HG02870 (cell line): Measurements from ENCODE around the gene FXYD6.

Experiments used
- ATAC-seq: cut with Tn5 transposase; IDR thresholded peaks from one replicate; pipeline ENCODE4 v1.9.1; 2021; ENCODE audit warnings: mild to moderate bottlenecking, moderate library complexity; ENCODE audit not compliant: unreplicated experiment

The FXYD6 gene

GRCh38 chr11:117832511-117832910 is 43.9 kb downstream of the FXYD6 start:
- ATAC-seq = no peak

DNA sequence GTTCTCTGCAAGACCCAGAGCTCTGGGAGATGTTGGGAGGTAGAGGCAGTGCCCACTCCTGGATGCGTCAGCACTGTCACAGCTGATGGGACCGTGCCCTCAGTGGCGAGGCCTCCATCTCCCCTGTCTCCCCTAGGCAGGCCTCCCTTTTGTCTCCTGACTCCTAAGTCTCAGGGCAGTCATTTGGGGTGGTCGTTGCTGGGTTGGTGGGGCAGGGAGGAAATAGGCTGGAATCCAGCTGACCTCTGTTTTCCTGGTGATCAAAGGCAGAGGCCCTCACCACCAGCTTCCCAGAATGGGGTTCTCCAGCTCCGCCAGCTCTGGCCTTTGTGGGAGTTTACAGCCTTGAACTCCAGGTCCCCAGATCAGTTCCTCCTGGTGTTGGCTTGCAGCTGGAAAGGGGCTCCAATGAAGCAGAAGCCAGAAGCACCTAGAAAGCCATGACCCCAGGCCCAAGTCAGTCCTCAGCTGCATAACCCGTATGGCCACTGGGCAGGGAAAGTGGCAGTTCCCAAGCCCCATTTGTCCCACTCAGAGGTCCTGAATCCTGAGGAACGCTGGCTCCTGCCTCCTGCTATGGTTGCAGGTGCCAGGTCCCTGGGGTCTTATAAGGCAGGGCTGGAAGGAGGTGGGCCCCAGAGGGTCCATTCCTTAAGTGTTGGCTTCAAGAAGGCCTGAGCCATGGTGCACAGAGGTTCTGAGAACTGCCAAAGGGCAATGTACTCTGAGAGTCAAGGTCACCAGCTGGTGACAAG is 44.6 kb downstream of the FXYD6 start:
- no peak for ATAC-seq

- no peak for ATAC-seq
Observed at GRCh38 chr11:117830674-117831351, 45.6 kb downstream of the FXYD6 start.

DNA sequence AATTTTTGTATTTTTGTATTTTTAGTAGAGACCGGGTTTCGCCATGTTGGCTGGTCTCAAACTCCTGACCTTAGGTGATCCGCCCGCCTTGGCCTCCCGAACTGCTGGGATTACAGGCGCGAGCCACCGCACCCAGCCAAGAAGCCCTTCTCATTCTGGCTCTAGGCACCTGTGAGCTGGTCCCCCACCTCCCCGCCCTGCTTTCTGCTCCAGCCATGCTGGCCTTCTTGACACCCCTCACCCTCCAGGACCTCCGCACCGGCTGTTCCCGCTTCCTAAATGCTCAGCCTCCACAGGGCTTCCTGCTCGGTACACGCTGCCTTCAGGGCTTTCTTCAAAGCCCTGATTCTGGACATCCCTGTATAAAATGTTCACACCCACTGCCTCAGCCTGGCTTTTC is 46.4 kb downstream of the FXYD6 start:
- no peak for ATAC-seq

- ATAC-seq = no peak
Observed at GRCh38 chr11:117829369-117829725, 47.1 kb downstream of the FXYD6 start.

GRCh38 chr11:117828611-117829368 is 47.7 kb downstream of the FXYD6 start:
- peak; percentile 50 for ATAC-seq

GRCh38 chr11:117827521-117828511 is 48.6 kb downstream of the FXYD6 start:
- no peak for ATAC-seq

DNA sequence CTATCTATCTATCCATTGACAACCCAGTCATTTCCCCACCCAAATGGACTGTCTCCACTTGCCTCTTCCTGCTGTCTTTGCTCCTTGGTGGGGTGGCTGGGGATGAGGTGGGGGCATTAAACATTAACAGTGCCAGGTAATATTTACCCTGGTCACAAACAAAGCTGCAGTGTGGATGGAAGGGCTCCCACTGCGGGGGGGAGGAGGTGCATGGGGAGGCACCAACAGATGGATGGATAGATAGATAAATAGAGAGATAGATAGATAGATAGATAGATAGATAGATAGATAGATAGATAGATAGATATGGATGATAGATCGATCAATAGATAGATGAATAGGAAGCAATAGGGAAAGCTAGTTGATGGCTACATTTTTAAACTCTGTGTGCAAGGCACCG is 49.6 kb downstream of the FXYD6 start:
- ATAC-seq = no peak

DNA sequence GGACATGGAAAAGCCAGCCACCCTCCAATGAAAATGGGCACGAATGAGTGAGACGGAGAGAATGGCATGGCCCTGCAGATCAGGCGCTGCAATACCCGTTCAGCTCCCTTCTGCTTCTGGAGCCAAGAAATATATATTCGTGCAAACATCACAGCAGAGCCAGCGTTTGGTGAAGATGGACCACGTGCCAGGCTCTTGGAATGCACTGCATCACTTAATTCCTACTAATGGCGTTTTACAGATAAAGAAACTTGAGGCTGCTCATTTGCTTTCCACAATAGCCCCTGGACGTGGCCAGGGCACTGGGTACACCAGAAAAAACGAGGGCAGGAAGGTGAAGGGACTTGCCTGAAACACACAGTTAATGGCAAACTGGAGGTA is 50.3 kb downstream of the FXYD6 start:
- ATAC-seq = no peak

GRCh38 chr11:117825538-117826189 is 50.8 kb downstream of the FXYD6 start:
- ATAC-seq = no peak

- ATAC-seq = no peak
Observed at GRCh38 chr11:117824571-117825537, 51.6 kb downstream of the FXYD6 start, which contains the start of gene FXYD2. Gene FXYD2 (minus strand): TSS chr11:117824744. CDS start chr11:117824678, 66 bp downstream.

DNA sequence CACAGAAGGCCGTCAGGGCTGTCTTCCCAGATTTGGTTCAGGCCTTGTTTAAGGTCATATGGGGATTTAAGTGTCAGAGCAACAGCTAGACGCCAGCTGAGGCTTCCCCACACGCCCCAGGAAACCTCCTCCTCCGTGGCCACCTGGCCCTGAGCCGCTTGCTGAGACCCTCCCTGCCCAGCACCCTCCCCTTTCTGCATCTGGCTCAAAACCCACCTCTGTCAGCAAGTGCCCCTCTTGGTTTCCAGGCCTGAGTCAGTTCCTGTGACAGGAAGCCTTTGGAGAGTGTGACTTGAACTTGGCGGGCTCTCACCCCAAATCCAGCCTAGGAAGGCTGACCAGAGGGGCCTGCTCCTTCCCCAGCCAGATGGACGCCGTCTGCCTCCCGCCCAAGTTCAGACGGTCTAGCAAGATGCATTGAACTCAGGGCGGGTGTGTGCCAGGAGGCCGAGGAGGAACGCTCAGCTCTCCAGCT is 52.5 kb downstream of the FXYD6 start:
- ATAC-seq = no peak

DNA sequence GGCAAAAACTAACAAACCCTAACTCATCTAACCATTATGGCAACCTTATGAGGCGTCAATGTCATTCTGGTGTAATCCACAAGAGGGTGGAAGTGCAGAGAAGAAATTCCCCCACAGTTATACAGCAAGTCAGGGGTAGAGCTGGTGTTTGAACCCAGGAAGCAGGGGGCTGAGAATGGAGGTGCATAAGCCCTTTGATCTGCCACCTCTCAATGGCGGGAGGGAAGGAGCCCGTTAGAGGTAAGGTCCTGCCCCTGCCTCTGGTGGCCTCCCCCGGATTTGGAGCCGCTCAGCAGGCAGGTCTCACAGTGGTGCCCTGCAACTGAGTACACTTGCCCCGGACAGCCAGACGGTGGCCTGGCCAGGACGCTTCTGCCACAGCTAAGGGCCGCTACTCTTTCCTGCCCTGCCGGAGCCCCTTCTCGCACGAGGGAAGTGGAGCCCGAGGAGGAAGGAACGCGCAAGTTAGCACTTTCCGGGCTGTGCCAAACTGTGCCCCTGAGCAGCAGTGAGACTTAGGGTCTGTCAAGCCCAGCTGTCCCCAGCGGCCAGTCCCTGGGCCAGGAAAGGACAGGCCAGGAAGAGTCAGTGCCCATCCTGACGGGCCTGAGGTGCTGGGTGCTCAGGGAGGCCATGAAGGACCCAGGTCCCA is 53.0 kb downstream of the FXYD6 start:
- ATAC-seq = no peak

DNA sequence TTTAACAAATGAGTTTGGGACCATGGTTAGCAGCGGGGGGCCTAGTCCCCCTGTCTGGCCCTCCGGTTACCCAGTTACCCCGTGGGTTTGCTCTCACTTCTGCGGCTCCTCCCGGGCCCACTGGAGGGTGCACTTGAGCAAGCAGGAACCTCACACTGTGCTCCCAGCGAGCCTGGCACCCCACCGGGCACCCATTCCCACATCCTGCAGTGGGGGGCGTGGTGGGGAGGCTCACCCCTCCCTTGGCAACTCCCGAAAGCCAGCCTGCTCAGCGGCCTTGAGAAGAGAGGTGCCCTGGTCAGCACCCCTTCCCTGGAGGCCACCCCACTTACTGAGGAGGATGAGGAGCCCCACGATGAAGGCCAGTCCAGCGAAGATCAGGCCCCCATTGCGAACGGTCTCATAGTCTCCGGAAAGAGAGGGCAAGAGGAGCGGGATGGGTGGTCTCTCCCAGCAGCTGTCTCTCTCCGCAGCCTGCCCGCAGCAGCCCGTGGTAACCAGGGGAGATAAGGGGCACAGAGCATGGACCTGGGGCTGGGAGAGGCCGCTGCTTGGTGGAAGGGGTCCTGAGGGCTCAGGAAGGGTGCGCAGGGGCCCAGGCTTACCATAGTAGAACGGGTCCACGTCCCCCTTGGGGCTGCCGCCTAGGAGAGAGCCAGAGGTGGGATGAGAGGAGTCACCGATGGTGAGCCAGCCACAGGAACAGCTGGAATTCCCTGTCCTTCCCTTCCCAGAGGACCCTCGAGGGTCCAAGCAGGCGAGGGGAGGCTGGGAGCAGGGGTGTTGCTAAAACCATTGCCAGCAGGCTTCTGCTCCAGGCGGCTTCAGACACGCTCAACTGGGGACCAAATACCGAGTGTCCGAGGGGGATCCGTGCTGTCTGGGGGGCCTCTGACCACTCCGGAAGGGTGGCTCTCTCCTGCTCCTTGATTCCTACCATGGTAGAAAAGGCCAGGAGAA is 54.1 kb downstream of the FXYD6 start:
- no peak for ATAC-seq

- ATAC-seq = no peak
Observed at GRCh38 chr11:117821431-117821830, 55.0 kb downstream of the FXYD6 start.

GRCh38 chr11:117820516-117820915 is 55.9 kb downstream of the FXYD6 start:
- ATAC-seq = no peak

DNA sequence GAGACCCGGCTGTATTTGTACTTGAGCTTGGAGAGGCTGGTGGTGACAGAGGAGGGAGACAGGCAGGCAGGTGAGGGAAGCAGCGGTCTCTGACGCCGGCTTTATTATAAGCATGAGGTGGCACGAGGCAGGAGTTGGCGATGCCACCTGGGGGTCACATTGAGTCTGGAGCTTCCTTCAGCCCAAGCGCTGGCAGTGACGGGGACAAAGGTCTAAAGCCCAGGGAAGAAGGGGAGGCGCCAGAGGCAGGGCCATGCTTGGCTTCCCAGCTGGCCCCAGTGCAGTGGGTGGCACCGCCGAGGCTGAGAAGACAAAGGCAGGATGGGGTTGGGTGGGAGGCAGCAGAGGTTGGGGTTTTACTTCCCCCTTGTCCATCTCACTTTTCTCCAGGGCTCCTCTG is 56.4 kb downstream of the FXYD6 start:
- no peak for ATAC-seq
